Head of caudate nucleus (tissue), 42 donors: ENCODE measurements around the gene DENND2C.

Experiments
- DNase-seq, 42 donors: peaks; one replicate each; pipeline versions ENCODE4 v3.0.0 to v3.0.0-alpha.2; 2020 to 2021; ENCODE audit warnings: mixed read lengths in 7 of 42
- intact Hi-C: fragments of 100-400 bp; cut with DNase I; formaldehyde crosslinking; loops from one replicate; pipeline ENCODE4 v1.15.0; 2022

The DENND2C gene

GRCh38 chr1:114558544-114558943 lies 111.3 kb downstream of the DENND2C start:
- intact Hi-C loops: no loop called here
- no peak for DNase-seq

- intact Hi-C loops: no loop called here
- no peak for DNase-seq
Measured at GRCh38 chr1:114554577-114554976, 115.3 kb downstream of the DENND2C start.

- intact Hi-C loops: no loop called here
- DNase-seq: no peak
Measured at GRCh38 chr1:114552106-114552639, 117.7 kb downstream of the DENND2C start.

GRCh38 chr1:114551400-114551799 lies 118.4 kb downstream of the DENND2C start:
- DNase-seq: no peak
- intact Hi-C loops: no loop called here

- intact Hi-C loops: no loop called here
- no peak for DNase-seq
Measured at GRCh38 chr1:114550336-114550735, 119.5 kb downstream of the DENND2C start.

- intact Hi-C loops: no loop called here
Measured at GRCh38 chr1:114549137-114549536, 120.7 kb downstream of the DENND2C start.

GRCh38 chr1:114547076-114547475 lies 122.8 kb downstream of the DENND2C start:
- no peak for DNase-seq
- intact Hi-C loops: no loop called here

More at GRCh38 chr1:114549137-114549536, 120.7 kb downstream of the DENND2C start:
- no peak for DNase-seq

GRCh38 chr1:114545796-114546195 lies 124.1 kb downstream of the DENND2C start:
- intact Hi-C loops: no loop called here
- DNase-seq: no peak

- intact Hi-C loops: no loop called here
- DNase-seq: no peak
Measured at GRCh38 chr1:114545315-114545714, 124.5 kb downstream of the DENND2C start.

- intact Hi-C loops: no loop called here
- DNase-seq: no peak
Measured at GRCh38 chr1:114540821-114541220, 129.0 kb downstream of the DENND2C start.

- no peak for DNase-seq
- intact Hi-C loops: no loop called here
Measured at GRCh38 chr1:114540272-114540671, 129.6 kb downstream of the DENND2C start.

- intact Hi-C loops: no loop called here
- no peak for DNase-seq
Measured at GRCh38 chr1:114536043-114536442, 133.8 kb downstream of the DENND2C start.

- no peak for DNase-seq
- intact Hi-C loops: no loop called here
Measured at GRCh38 chr1:114535401-114535800, 134.4 kb downstream of the DENND2C start.
